Measurements from ENCODE around the gene VTI1A. TPM values are rescaled to one million over a fixed set of nuclear protein-coding genes. Genes with fewer than 3 reads are reported as not detected.

VTI1A gene
- total and polyA plus RNA-seq, 3 donors from 2014 or later, result 25.5 to 85.9 (median 63.4) TPM

DNA sequence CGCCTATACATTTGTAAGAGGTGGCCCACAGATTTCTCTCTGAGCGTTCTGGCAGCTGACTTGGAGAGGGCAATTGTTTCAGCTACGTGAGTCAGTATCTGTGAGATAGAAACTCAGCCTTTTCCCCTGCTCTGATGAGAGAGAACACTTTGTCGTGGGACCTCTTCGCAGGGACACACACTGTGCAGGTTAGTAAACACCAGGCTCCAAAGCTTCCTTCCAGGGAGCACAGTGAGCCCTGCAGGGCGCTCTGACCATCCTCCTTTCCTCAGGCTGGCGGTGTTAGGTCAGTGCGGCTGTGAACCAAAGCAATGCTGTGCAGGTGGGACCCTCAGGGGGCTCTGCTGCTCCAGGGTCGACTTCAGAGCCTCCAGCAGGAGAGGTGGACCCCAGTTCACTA, 350.8 kb downstream of the VTI1A start:
- no peak for DNase-seq
- Histone ChIP-seq H3K36me3 (ENCODE audit: low read depth, missing control alignments) (no peaks in the 10 kb centered on the region), H3K4me1 (peaks cover 9% of the 10 kb centered on the region), H3K27me3 (no peaks in the 10 kb centered on the region), H3K4me3 (no peak overlapping the region), H3K27ac (no peak overlapping the region), H3K9me3 (no peaks in the 10 kb centered on the region)
- TF ChIP-seq, protein P1, sequence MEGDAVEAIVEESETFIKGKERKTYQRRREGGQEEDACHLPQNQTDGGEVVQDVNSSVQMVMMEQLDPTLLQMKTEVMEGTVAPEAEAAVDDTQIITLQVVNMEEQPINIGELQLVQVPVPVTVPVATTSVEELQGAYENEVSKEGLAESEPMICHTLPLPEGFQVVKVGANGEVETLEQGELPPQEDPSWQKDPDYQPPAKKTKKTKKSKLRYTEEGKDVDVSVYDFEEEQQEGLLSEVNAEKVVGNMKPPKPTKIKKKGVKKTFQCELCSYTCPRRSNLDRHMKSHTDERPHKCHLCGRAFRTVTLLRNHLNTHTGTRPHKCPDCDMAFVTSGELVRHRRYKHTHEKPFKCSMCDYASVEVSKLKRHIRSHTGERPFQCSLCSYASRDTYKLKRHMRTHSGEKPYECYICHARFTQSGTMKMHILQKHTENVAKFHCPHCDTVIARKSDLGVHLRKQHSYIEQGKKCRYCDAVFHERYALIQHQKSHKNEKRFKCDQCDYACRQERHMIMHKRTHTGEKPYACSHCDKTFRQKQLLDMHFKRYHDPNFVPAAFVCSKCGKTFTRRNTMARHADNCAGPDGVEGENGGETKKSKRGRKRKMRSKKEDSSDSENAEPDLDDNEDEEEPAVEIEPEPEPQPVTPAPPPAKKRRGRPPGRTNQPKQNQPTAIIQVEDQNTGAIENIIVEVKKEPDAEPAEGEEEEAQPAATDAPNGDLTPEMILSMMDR (IDR thresholded peaks at IDR 0.05), result no peak
- TF ChIP-seq POLR2A (IDR thresholded peaks at IDR 0.05), result no peak
- 85 to 93% methylated on average over 6 to 7 of the region's 9 CpGs for WGBS, 2 donors
- intact Hi-C loops (cut with DNase I; ENCODE audit: low total_unique reads), result no loop called here

DNA sequence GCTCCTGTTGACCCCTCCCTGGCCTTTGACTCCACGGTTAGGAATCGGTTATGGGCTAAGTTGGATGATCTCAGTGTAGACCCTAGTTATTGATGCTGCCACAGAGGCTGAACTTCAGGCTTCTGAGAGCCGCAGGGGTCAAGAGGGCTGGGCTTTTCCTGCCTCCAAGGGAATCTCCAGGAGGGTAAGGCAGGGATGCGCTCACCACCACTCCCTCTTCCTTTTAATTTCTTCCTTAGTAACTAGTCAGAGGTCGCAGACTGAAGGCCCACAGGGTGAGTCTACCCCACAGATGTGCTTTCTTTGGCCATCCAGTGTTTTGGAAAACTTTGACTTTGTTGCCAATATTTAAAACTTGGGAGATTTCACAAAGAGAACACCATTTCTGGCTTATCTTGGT, 352.0 kb downstream of the VTI1A start:
- Histone ChIP-seq H3K27me3 (no peaks in the 10 kb centered on the region), H3K9me3 (no peaks in the 10 kb centered on the region), H3K4me1 (no peaks in the 10 kb centered on the region), H3K36me3 (ENCODE audit: low read depth, missing control alignments) (no peaks in the 10 kb centered on the region), H3K4me3 (no peak overlapping the region), H3K27ac (no peak overlapping the region)
- TF ChIP-seq, protein P1 (IDR thresholded peaks at IDR 0.05), result no peak
- no peak for TF ChIP-seq POLR2A (IDR thresholded peaks at IDR 0.05)
- DNase-seq, result no peak
- intact Hi-C loops (cut with DNase I; ENCODE audit: low total_unique reads), result no loop called here
- 73 to 84% methylated on average over 5 of the region's 5 CpGs for WGBS, 2 donors

DNA sequence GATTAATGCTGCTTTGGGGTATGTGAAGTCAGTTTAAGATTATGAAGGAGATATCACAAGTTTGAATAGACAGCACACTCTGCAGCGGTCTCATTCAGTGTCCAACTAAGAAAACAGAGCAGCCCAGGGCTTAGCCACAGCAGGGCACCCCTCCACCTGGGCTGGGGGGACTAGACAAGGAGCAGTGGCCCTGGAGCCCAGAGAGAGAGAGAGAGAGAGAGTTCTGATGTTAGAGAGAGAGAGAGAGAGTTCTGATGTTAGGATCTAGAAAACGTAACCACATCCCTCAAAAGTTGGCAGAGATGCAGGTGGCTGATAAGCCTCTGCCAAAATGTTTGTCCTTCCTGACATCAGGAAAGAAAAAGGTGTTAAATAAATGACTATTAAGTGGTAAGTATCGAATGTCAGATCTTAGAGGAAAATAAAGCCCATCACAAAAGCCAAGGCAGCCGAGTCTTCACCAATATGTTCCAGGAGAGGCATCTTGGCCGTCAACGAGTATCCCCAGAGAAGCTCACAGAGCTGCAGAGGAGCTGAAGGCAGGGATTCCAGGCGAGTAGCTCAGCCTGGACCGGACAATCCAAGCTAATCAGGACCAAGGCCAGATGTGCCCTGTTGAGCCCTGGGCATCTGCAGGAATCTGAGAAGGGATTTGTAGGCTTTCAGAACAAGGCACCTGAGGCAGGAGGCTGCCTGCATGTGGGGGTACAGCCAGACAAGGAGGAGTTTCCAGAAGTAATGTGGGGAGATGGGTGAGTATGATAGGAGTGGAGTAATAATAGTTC, 352.9 kb downstream of the VTI1A start:
- H3K27ac ChIP-seq, result no peak overlapping the region
- 87 to 90% methylated on average over 8 of the region's 8 CpGs for WGBS, 2 donors
- TF ChIP-seq, protein P1 (IDR thresholded peaks at IDR 0.05), result no peak
- TF ChIP-seq POLR2A (IDR thresholded peaks at IDR 0.05), result no peak
- no peaks in the 10 kb centered on the region for H3K4me1 ChIP-seq
- no peaks in the 10 kb centered on the region for H3K36me3 ChIP-seq (ENCODE audit: low read depth, missing control alignments)
- intact Hi-C loops (cut with DNase I; ENCODE audit: low total_unique reads), result no loop called here
- H3K4me3 ChIP-seq, result no peak overlapping the region
- H3K27me3 ChIP-seq, result no peaks in the 10 kb centered on the region
- no peak for DNase-seq
- no peaks in the 10 kb centered on the region for H3K9me3 ChIP-seq

DNA sequence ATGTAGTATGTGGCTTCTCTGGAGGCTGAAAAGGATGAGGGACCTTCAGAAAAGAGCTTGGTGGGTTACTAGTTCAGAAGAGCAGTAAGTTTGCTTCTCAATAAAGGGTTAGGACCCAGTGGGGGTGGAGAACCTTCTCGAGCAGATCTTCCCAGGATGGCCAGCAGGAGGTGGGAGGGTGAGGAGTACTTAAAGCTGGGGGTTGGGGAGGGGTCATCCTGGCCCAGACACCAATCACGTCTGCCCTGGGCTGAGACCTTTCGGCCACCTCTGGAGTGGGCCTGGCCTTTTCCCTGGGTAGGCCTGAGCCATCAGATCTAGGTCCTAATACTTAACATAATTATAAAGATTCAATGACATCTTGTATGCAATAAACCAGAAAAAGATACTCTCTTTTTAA, 354.0 kb downstream of the VTI1A start:
- no peak for DNase-seq

More for the DNA sequence above, 354.0 kb downstream of the VTI1A start:
- WGBS, 2 donors, result 78 to 85% methylated on average over 3 of the region's 3 CpGs
- TF ChIP-seq, protein P1 (IDR thresholded peaks at IDR 0.05), result no peak
- no peak for TF ChIP-seq POLR2A (IDR thresholded peaks at IDR 0.05)
- Histone ChIP-seq H3K27ac (no peak overlapping the region), H3K27me3 (no peaks in the 10 kb centered on the region), H3K4me3 (no peak overlapping the region), H3K9me3 (no peaks in the 10 kb centered on the region), H3K4me1 (no peaks in the 10 kb centered on the region), H3K36me3 (ENCODE audit: low read depth, missing control alignments) (no peaks in the 10 kb centered on the region)
- intact Hi-C loops (cut with DNase I; ENCODE audit: low total_unique reads), result no loop called here
